GM21717 (cell line): ENCODE measurements around the gene CARHSP1.
"Not testable (repeated sequence)": the region's sequence is repeated elsewhere in the genome, so short reads cannot be mapped to it uniquely, and the experiment has no call there.

Experiments used
- ATAC-seq: cut with Tn5 transposase; IDR thresholded peaks from one replicate; pipeline ENCODE4 v1.9.1; 2021; ENCODE audit warnings: mild to moderate bottlenecking, moderate library complexity; ENCODE audit not compliant: unreplicated experiment

The CARHSP1 gene

DNA sequence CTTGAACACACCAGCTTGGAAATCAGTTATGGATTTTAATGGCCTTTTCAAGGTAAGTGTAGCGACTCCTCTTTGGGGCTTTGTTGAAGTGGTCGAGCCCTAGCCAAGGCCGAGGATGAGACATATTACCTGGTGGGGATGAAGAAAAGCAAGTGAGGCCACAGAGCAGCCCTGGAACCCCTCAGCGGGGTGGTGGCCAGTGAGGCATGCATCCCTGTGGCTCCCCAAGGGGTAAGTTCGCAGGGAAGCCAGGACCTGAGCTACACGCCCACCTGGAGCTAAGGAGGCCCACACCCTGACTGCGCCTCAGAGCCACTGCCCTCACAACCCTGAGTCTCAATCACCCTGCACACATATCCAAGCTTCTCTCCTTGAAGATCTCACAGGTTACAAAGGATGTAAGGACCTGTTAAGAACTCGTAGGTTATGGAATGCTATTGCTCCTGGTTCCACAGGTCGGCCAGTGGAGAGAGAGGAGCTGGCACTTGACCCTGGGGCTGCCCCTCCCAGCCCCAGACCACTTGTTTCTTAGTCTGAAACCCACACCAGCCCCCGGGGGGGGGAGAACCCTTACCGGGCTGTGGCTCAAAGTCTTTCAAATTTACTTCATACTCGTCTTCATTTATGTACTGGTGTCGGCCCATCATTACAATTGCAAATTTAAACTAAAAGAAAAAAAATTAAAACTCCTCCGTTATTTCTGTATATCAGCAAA lies 25.3 kb upstream of the CARHSP1 start:
- no peak for ATAC-seq

- ATAC-seq = no peak
These were observed 24.6 kb upstream of the CARHSP1 start for GRCh38 chr16:8893426-8893825.

DNA sequence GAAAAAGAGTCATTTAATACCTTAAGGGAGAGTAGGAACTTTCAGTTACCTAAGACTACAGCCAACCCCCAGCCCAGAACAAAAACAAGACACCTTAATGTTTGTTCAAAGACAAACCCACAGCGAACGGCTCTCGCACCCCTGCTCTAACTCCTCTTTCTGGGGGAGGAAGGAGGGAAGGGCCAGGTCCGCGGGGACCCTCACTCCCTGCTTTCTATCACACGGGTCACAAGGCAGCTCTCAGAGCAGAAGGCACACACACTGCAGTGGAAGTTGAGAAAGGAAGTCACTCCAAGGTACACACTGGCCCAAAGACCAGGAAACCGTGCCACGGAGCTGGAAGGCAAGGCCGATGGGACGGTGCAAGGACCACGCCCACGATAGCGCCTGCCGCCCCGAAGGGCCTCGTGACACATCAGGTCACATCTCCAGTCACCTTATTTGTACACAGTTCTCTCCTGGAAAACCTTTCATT lies 23.3 kb upstream of the CARHSP1 start:
- ATAC-seq = peak; percentile 30

DNA sequence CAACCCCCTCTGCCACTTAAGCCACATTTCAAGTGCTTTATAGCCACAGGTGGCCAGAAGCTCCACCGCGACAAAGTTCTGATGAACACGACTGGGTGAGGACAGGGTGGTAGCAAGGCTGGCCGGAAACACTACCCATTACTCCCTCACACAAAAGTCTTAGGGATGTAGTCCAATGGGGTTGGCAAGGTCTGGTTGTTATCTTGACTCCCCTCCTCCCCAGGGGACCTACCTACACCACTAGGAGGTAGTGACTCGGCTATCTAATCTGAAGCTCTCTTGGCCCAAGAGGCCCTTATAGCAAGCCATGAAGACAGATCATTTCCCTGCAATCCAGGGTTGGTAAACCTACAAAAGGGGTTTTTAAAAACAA lies 21.7 kb upstream of the CARHSP1 start:
- ATAC-seq = no peak

GRCh38 chr16:8889893-8890548 lies 21.2 kb upstream of the CARHSP1 start:
- no peak for ATAC-seq

DNA sequence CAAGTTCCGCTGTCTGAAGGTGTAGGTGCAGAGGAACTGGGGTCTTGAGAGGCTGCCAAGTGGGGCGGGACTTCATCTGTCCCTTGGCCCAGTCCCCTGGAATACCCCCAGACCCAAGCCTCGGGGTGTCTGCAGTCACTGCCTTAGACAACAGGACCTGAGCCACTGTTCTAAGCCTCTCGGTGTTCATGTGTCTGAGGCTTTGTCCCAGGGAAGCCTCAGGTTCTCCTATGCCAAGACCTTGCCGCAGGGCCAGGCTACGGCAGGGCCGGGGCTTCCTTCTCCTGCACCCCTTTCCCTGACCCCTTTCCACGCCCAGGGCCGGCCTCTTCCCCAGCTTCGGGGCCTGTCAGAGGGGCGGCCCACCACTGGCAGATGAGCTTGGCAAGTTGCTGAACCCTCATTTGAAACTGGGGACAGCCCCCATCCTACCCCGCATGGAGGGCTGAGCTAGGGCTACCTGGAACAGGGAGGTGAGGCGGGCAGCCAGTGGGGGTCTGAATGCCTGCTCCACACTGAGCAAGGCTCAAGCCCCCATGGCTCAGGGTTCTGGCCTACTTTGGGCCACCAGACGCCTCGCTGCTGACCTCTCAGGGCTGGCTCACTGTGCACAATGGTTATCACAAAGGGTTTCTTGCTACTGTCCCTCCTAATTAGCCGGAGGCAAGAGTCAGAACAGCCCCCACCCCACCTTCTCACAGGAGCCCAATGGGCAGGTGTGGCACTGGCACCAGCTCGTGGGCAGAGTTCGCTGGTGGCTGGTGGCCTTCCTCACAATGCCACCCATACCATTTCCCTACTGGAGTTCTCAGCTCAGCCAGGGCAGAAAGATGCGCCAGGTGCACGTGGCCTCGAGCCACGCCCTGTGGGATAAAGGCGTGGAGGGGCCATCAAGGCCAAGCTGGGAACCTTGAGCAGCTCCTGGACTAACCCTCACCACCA lies 20.4 kb upstream of the CARHSP1 start:
- ATAC-seq = no peak

DNA sequence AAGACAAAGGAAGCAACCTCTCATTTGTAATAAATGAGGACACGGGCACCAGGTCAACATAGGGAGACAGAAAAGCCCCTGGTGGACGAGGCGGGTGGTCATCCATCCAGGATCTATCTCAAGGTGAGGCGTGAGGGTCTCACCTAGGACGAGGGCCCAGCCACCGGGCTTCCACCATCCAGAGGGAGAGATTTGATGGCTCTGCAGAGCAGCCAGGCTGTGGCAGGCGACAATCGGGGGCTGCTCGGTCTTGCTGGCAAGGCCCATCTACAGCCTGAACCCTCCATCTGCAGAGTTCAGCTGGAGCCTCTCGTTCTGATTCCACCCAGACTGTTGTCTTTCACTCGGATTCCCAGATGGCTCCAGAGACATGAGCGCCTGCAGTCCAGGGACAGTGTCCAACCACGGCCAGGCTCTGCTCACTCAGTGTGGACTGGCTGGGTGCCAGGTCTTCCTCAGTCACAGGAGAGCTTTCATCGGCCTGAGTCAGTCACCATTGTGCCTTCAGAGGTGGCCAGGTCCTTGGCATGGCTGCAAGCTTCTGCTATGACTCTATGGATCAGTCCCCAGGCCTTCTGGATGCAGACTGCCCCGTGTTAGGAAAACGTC lies 19.2 kb upstream of the CARHSP1 start:
- ATAC-seq = no peak

- no peak for ATAC-seq
These were observed 18.6 kb upstream of the CARHSP1 start for GRCh38 chr16:8887431-8887765.

- no peak for ATAC-seq
These were observed 18.0 kb upstream of the CARHSP1 start for GRCh38 chr16:8886593-8887430.

- no peak for ATAC-seq
These were observed 17.1 kb upstream of the CARHSP1 start for GRCh38 chr16:8885674-8886592.

DNA sequence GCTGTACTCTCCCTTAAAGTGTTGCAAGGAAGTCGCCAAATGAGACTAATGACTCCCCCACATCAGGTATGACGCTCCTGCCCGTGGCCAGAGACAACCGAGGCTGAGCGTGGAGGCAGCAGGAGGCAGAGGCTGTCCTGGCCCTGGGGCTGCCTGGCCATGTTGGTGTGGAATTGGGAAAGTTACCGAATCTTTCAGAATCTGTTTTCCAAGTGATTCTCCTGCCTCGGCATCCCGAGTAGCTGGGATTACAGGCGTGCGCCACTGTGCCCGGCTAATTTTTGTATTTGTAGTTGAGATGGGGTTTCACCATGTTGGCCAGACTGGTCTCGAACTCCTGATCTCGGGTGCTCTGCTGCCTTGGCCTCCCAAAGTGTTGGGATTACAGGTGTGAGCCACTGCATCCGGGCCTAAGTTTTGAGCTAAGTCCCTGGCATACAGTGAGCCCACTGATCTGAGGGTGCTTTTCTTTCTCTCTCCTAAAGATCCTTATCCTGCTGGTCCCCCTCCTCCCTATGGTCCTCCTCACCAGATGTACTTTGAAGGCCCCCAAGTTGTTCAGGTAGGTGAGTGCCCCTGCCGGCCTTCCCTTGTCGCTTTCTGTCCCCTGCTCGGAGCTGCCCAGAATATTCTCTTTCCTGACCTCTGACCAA lies 14.0 kb upstream of the CARHSP1 start:
- no peak for ATAC-seq

GRCh38 chr16:8882041-8882617 lies 13.3 kb upstream of the CARHSP1 start, which contains the start of gene LITAFD:
Gene LITAFD, plus strand, starts transcription at chr16:8882351. Its CDS starts 2,005 bp downstream, at chr16:8884356.
- no peak for ATAC-seq

GRCh38 chr16:8880839-8881510 lies 12.2 kb upstream of the CARHSP1 start:
- no peak for ATAC-seq

DNA sequence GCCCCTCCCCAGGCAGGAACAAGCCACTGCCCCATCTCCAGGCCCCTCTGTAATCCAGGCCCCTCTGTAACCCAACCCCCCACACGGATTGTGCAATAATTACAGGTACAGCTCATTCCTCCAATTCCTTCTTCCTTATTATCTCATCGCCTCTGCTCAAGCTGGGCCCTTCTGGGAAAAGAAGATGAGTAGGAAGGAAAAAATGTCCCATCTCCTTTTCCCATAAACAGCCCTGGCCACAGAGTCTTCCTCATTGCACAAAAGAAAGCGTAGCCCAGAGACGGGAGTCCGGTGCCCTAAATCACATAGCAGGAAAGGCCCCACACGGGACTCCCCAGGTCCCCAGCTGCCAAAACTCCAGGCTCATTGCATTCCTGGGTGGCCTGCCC lies 9.7 kb upstream of the CARHSP1 start:
- ATAC-seq = no peak

- ATAC-seq = no peak
These were observed 9.2 kb upstream of the CARHSP1 start for GRCh38 chr16:8877894-8878522.

GRCh38 chr16:8875317-8875716 lies 6.5 kb upstream of the CARHSP1 start:
- ATAC-seq = not testable (repeated sequence)

GRCh38 chr16:8874388-8874787 lies 5.6 kb upstream of the CARHSP1 start:
- ATAC-seq = no peak
